ENCODE results near the gene TSHZ1. TPM values are rescaled to one million over a fixed set of nuclear protein-coding genes. Genes with fewer than 3 reads are reported as not detected.

TSHZ1 gene
- total and polyA plus RNA-seq, 2 of the 8 experiments (the other 6 are each of a cell fraction or from before 2014, with no cell fraction given): 0.03 to 0.32 TPM

GRCh38 chr18:75214766-75215510 lies 4.3 kb downstream of the TSHZ1 start (continued):
- TF ChIP-seq CHD7 (IDR thresholded peaks at IDR 0.05; ENCODE audit: insufficient replicate concordance, low read length): no peak
- no peak for TF ChIP-seq SUZ12 (IDR thresholded peaks at IDR 0.05; ENCODE audit: low read length)
